Spleen (tissue), 11 donors: ENCODE results near the gene MPPE1. TPM values are rescaled to one million over a fixed set of nuclear protein-coding genes. Genes with fewer than 3 reads are reported as not detected.

Experiments used
- DNase-seq: peaks from one replicate; pipeline ENCODE4 v3.0.0-alpha.2; 2020
- H3K27ac ChIP-seq, 8 donors: fragments of 200-600 bp; sonication (generic) in 7 of 8; 1 replicate in 4 of 8; 2 replicates in 4 of 8; pipeline versions ENCODE4 v1.5.0 to v1.8.0; 2016 to 2021; ENCODE audit warnings: inconsistent platforms in 4 of 8, mild to moderate bottlenecking in 4 of 8, moderate library complexity in 1 of 8
- H3K27me3 ChIP-seq, 7 donors: fragments of 200-600 bp; sonication (generic) in 6 of 7; replicated peaks in 1 of 7; 1 replicate in 4 of 7; 2 replicates in 3 of 7; pipeline versions ENCODE4 v1.5.0 to v1.8.0; 2016 to 2021; ENCODE audit warnings: inconsistent platforms in 3 of 7, mild to moderate bottlenecking in 1 of 7
- H3K36me3 ChIP-seq, 6 donors: fragments of 200-600 bp; sonication (generic) in 5 of 6; 1 replicate in 4 of 6; 2 replicates in 2 of 6; pipeline versions ENCODE4 v1.5.0 to v1.8.0; 2016 to 2021; ENCODE audit warnings: inconsistent platforms in 2 of 6
- H3K4me1 ChIP-seq, 6 donors: fragments of 200-600 bp; sonication (generic) in 5 of 6; 1 replicate in 3 of 6; 2 replicates in 3 of 6; pipeline versions ENCODE4 v1.5.0 to v1.8.0; 2016 to 2021; ENCODE audit warnings: inconsistent platforms in 3 of 6
- H3K4me3 ChIP-seq, 8 donors: fragments of 200-600 bp; sonication (generic) in 7 of 8; 1 replicate in 4 of 8; 2 replicates in 4 of 8; pipeline versions ENCODE4 v1.5.0 to v1.8.0; 2016 to 2021; ENCODE audit warnings: inconsistent platforms in 4 of 8, mild to moderate bottlenecking in 4 of 8, moderate library complexity in 2 of 8
- H3K9me3 ChIP-seq, 8 donors: fragments of 200-600 bp; sonication (generic) in 7 of 8; 1 replicate in 4 of 8; 2 replicates in 4 of 8; pipeline versions ENCODE4 v1.5.0 to v1.8.0; 2016 to 2021; ENCODE audit warnings: inconsistent platforms in 4 of 8
- POLR2A ChIP-seq, 3 donors: fragments of 450-650 bp; IDR thresholded peaks; one replicate each; pipeline ENCODE4 v1.5.1; 2017; ENCODE audit warnings: antibody characterized with exemption in 3 of 3, mild to moderate bottlenecking in 1 of 3
- POLR2AphosphoS5 ChIP-seq, 3 donors: sonication (generic); formaldehyde crosslinking; IDR thresholded peaks; one replicate each; pipeline ENCODE4 v1.5.1; 2017; ENCODE audit warnings: antibody characterized with exemption in 3 of 3
- WGBS, 5 donors: extraction: QIAGEN DNeasy Blood & Tissue Kit in 3 of 5; methylation state at CpG; one replicate each; pipeline versions ENCODE4 v1.1.5 to v1.1.7; 2013 to 2018; 5-methylcytosine and 5-hydroxymethylcytosine counted together
- intact Hi-C: fragments of 100-400 bp; cut with DNase I; formaldehyde crosslinking; loops from one replicate; pipeline ENCODE4 v1.15.0; 2023; ENCODE audit warnings: low total_unique reads
- polyA plus RNA-seq, 3 donors: library from polyadenylated mRNA; stranded (reverse); fragments of 200-250 nt; gene quantifications; one replicate each; pipeline ENCODE4 v1.2.1, GENCODE V29; 2013
- total RNA-seq, 7 donors: library from RNA; depleted of rRNA in 3 of 7; stranded (reverse); fragments of >200 nt in 3 of 7; fragmentation: NEBNext Ultra II Directional in 4 of 7; extraction: Animal tissue kit (Norgen Biotek cat#: 25700) in 4 of 7; gene quantifications; one replicate each; pipeline versions ENCODE4 v1.1.0 to v1.2.1, GENCODE V29; 2016 to 2021
- TF ChIP-seq, protein P1 (sequence below), 11 experiments: fragments of 200-600 bp in 7 of 11; fragments of 450-650 bp in 4 of 11; sonication (generic) in 4 of 11; IDR thresholded peaks in 8 of 11; conservative IDR thresholded peaks in 3 of 11; 1 replicate in 7 of 11; 2 replicates in 4 of 11; pipeline versions ENCODE4 v1.4.0 to v1.8.0; 2016 to 2021; ENCODE audit warnings: antibody characterized with exemption in 11 of 11, inconsistent platforms in 4 of 11, mild to moderate bottlenecking in 1 of 11
- donor health status: healthy with polysubstance abuse.
- donor health status: DM: no; HTN: no; CAD: no; lungs with moderate emphysema.
- donor health status: DM: no; HTN: no; CAD: no.
- donor health status: Bipolar disorder and iron deficiency.
- donor health status: healthy.
- donor health status: DM: no; HTN: no; CAD: no.
- donor health status: DM: yes; HTN: yes; CAD: no.

Gene MPPE1
- total and polyA plus RNA-seq, 10 donors, result 29.7 to 89.9 (median 49.6) TPM

DNA sequence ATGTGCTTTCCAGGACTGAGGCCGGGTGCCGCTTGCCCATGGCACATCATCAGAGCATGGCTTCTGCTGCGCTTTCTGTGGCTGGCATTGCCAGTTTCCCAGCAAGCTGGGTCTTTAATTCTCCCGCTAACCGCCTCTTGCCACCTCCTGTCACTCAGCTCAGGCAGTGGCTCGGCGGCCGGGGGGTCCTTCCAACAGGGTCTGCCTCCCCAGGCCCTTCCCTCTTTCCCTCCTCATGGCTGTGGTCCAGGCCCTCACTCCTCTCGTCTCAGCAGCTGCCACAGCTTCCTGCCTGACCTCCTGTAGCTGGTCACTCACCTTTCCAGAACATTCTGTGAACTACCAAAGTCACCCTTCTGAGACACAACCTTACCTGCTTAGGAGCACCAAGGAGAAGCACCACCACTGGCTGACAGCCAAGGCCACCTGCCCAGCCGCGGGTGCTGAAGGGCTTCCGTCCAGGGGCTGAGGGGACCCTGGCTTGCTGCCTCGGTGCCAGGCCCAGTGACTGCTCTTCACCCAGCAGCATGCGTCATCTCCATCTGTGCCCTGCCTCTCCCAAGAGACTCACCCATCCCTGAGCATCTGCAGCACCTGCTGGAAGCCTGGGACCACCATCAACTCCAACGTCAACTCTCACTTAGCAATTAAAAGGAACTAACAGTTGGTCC lies 34.3 kb downstream of the MPPE1 start:
- DNase-seq, result no peak
- no peak overlapping the region for H3K27ac ChIP-seq
- H3K27me3 ChIP-seq, result no peaks in the 10 kb centered on the region
- intact Hi-C loops, result no loop called here
- peaks cover 0 to 7% (median 0%) of the 10 kb centered on the region in 8 donors for H3K9me3 ChIP-seq
- peaks cover 0 to 19% (median 0%) of the 10 kb centered on the region in 6 donors for H3K36me3 ChIP-seq
- TF ChIP-seq POLR2AphosphoS5 (IDR thresholded peaks at IDR 0.05), result no peak
- TF ChIP-seq, protein P1, sequence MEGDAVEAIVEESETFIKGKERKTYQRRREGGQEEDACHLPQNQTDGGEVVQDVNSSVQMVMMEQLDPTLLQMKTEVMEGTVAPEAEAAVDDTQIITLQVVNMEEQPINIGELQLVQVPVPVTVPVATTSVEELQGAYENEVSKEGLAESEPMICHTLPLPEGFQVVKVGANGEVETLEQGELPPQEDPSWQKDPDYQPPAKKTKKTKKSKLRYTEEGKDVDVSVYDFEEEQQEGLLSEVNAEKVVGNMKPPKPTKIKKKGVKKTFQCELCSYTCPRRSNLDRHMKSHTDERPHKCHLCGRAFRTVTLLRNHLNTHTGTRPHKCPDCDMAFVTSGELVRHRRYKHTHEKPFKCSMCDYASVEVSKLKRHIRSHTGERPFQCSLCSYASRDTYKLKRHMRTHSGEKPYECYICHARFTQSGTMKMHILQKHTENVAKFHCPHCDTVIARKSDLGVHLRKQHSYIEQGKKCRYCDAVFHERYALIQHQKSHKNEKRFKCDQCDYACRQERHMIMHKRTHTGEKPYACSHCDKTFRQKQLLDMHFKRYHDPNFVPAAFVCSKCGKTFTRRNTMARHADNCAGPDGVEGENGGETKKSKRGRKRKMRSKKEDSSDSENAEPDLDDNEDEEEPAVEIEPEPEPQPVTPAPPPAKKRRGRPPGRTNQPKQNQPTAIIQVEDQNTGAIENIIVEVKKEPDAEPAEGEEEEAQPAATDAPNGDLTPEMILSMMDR (IDR thresholded peaks at IDR 0.05 in 8 of 11, conservative IDR thresholded peaks at IDR 0.05 in 3 of 11), result no peak
- no peak for TF ChIP-seq POLR2A (IDR thresholded peaks at IDR 0.05)
- WGBS, 5 donors, result 80 to 83% (median 81%) methylated on average over 14 to 15 of the region's 15 CpGs
- H3K4me1 ChIP-seq, result no peaks in the 10 kb centered on the region
- H3K4me3 ChIP-seq, result no peak overlapping the region

DNA sequence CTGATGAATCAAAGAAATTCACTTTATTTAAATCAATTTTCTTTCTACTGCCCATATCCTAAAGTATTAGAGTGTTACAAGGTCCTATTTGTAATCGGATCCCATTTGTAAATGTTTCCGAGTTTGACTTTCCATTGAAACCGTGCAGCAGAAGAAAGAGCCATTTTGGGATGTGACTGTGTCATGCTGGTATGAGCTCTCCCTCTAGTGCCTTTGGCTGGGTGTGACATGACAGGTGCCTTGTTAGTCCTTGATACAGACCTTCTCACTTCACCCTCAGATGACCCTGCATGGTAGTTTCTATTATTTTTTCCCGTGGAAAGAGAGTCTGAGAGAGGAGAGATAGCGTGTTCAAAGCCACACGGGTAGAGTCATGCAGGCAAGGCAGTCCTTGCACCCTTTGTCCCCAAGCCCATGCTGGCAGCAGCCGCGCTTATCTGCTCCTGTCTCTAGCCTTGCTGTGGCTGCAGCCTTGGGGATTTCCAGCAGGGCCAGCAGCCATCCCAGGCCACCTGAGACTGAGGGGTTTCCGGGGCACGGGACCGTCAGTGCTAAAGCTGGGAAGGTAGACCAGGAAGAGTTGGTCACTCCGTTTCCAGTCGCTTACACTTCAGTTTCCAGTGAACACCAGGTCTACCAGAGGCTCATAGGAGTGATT lies 35.5 kb downstream of the MPPE1 start:
- H3K9me3 ChIP-seq, result peaks cover 0 to 7% (median 0%) of the 10 kb centered on the region in 8 donors
- intact Hi-C loops, result no loop called here
- WGBS, 5 donors, result 61 to 81% (median 75%) methylated on average over 11 to 13 of the region's 13 CpGs
- H3K36me3 ChIP-seq, result peaks cover 0 to 12% (median 0%) of the 10 kb centered on the region in 6 donors
- no peak overlapping the region for H3K27ac ChIP-seq
- no peak for DNase-seq
- H3K27me3 ChIP-seq, result no peaks in the 10 kb centered on the region
- TF ChIP-seq POLR2AphosphoS5 (IDR thresholded peaks at IDR 0.05) (no peak), POLR2A (IDR thresholded peaks at IDR 0.05) (no peak)
- TF ChIP-seq, protein P1 (IDR thresholded peaks at IDR 0.05 in 8 of 11, conservative IDR thresholded peaks at IDR 0.05 in 3 of 11), result peak in 4 of 11 experiments; percentile 10 to 26 (median 20)
- H3K4me1 ChIP-seq, result no peaks in the 10 kb centered on the region
- H3K4me3 ChIP-seq, result no peak overlapping the region

DNA sequence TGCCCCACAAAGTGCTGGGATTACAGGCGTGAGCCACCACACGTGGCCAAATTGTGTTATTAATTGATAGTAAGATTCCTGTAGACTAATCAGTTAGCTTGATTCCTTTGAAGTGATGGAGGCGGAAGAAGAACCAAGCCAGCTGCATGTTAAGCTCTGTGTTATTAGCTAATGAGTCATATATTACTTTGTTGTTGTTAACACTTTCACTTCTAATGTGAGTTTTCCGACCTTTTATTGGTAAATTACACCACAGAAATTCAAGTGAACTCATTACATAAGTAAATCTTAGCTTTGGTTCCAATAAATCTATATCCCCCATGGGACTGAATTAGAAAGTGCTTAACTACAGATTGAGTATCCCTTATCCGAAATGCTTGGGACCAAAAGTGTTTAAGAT lies 36.6 kb downstream of the MPPE1 start:
- no peak overlapping the region for H3K27ac ChIP-seq
- intact Hi-C loops, result no loop called here
- DNase-seq, result no peak
- H3K4me3 ChIP-seq, result no peak overlapping the region
- H3K9me3 ChIP-seq, result peaks cover 0 to 7% (median 0%) of the 10 kb centered on the region in 8 donors
- H3K4me1 ChIP-seq, result no peaks in the 10 kb centered on the region
- TF ChIP-seq POLR2A (IDR thresholded peaks at IDR 0.05) (no peak), POLR2AphosphoS5 (IDR thresholded peaks at IDR 0.05) (no peak)
- TF ChIP-seq, protein P1 (IDR thresholded peaks at IDR 0.05 in 8 of 11, conservative IDR thresholded peaks at IDR 0.05 in 3 of 11), result no peak
- peaks cover 0 to 6% (median 0%) of the 10 kb centered on the region in 6 donors for H3K36me3 ChIP-seq
- no peaks in the 10 kb centered on the region for H3K27me3 ChIP-seq
- 58 to 75% (median 66%) methylated on average over 5 of the region's 5 CpGs for WGBS, 5 donors

DNA sequence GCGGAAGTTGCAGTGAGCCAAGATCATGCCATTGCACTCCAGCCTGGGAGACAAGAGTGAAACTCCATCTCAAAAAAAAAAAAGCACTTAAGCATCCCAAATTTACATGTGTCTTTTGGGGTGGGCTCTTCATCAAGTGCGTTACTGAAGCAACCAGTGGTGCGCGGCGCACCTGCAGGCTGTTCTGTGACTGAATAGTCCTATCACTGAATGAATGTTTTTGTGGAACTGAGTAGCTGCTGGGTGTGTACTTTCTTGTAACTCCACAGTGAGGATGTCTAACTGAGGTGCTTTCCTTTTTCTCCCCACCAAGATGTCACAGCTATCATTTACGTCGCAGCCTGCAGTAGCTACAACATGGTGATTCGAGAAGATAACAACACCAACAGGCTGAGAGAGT lies 39.9 kb downstream of the MPPE1 start:
- intact Hi-C loops, result no loop called here
- no peak for DNase-seq
- Histone ChIP-seq H3K4me3 (no peak overlapping the region), H3K27ac (no peak overlapping the region), H3K27me3 (no peaks in the 10 kb centered on the region), H3K36me3 (no peaks in the 10 kb centered on the region), H3K9me3 (no peaks in the 10 kb centered on the region), H3K4me1 (no peaks in the 10 kb centered on the region)
- 85 to 94% (median 86%) methylated on average over 8 of the region's 8 CpGs for WGBS, 5 donors
- TF ChIP-seq, protein P1 (IDR thresholded peaks at IDR 0.05 in 8 of 11, conservative IDR thresholded peaks at IDR 0.05 in 3 of 11), result no peak
- TF ChIP-seq POLR2A (IDR thresholded peaks at IDR 0.05) (no peak), POLR2AphosphoS5 (IDR thresholded peaks at IDR 0.05) (no peak)
